ENCODE measurements around the gene ZNF287.

- TF ChIP-seq, protein P1, sequence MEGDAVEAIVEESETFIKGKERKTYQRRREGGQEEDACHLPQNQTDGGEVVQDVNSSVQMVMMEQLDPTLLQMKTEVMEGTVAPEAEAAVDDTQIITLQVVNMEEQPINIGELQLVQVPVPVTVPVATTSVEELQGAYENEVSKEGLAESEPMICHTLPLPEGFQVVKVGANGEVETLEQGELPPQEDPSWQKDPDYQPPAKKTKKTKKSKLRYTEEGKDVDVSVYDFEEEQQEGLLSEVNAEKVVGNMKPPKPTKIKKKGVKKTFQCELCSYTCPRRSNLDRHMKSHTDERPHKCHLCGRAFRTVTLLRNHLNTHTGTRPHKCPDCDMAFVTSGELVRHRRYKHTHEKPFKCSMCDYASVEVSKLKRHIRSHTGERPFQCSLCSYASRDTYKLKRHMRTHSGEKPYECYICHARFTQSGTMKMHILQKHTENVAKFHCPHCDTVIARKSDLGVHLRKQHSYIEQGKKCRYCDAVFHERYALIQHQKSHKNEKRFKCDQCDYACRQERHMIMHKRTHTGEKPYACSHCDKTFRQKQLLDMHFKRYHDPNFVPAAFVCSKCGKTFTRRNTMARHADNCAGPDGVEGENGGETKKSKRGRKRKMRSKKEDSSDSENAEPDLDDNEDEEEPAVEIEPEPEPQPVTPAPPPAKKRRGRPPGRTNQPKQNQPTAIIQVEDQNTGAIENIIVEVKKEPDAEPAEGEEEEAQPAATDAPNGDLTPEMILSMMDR (IDR thresholded peaks at IDR 0.05; ENCODE audit: extremely low read depth in 1 of 2, insufficient read depth in 1 of 2, low read depth in 1 of 2, low read length in 2 of 2), result no peak
- TF ChIP-seq, protein P2, sequence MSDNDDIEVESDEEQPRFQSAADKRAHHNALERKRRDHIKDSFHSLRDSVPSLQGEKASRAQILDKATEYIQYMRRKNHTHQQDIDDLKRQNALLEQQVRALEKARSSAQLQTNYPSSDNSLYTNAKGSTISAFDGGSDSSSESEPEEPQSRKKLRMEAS (IDR thresholded peaks at IDR 0.05; ENCODE audit: insufficient read depth, insufficient read length), result no peak
- no peak for TF ChIP-seq POLR2AphosphoS5 (IDR thresholded peaks at IDR 0.05; ENCODE audit: insufficient read depth, low read depth, low read length)
- TF ChIP-seq POLR2A (IDR thresholded peaks at IDR 0.05; ENCODE audit: low read depth, low read length), result no peak
- no peak for TF ChIP-seq MYC (IDR thresholded peaks at IDR 0.05; ENCODE audit: low read depth, low read length)
- no peak for TF ChIP-seq EZH2 (IDR thresholded peaks at IDR 0.05; ENCODE audit: borderline replicate concordance, low read depth, low read length, severe bottlenecking)
Observed at GRCh38 chr17:16534236-16534635, 34.8 kb downstream of the ZNF287 start.

Data from endothelial cell of umbilical vein (primary cell).